ENCODE results near the gene FANCG. TPM values are rescaled to one million over a fixed set of nuclear protein-coding genes. Genes with fewer than 3 reads are reported as not detected.

The FANCG gene
- total RNA-seq, 1 experiment from 2014 or later = 73.8 TPM

DNA sequence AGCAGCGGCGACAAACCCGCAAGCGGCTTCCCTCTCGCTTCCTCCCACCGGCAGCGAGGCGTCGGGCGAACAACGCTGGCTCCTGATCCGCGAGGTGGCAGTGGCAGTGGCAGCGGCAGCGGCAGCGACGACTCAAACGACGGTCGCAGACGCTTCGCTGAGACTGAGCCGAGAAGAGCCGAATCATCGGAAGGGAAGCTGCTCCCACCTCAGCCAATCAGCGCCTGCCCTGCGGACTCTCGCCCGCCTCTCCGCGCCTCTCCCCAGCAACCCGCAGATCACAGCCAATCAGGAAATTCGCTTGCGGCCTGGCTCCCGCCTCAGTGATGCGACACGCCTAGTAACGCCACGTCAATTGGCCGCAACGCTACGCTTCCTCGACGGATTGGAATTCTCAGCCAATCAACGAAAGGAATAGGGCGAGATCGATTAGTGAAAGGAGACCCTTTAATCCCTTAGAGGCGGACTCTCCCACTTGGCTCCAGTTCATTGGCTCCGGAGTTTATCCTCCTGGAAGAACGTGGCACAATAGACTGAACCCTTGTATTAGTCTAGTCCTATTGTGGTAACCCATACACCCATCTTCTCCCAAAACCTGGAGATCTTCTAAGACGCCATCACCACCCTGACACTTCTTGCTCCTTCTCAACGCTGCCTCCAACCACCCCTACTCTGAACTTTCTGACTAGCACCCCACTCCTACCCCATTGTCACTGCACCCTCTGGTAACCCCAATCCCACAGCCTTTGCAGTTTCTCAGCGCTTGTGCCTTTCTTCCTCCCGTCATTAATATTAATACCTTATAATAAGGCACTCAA is 7.1 kb downstream of the FANCG start, which contains the start of gene VCP:
Gene VCP, minus strand, starts transcription at position 165 of the 818 bp plus-strand sequence. CDS start 272 bp downstream, outside the sequence.
- intact Hi-C loops (cut with micrococcal nuclease; ENCODE audit: unreplicated experiment) (no loop called here), in situ Hi-C loops (cut with HindIII; ENCODE audit: low pct_unique_long_range_greater_than_20kb, low sequenced_read_pairs) (no loop called here)
- Histone ChIP-seq H3K9me3 (ENCODE audit: control insufficient read depth, insufficient read depth, low read depth, low read length) (no peaks in the 10 kb centered on the region), H3K27ac (ENCODE audit: low read length) (peak within 1 kb of the TSS; percentile 98), H3K36me3 (ENCODE audit: control insufficient read depth, insufficient read depth, low read length) (peaks cover 5% of the 10 kb centered on the region), H3K4me1 (ENCODE audit: control insufficient read depth, insufficient read depth, low read length) (peaks cover 22% of the 10 kb centered on the region), H3K27me3 (ENCODE audit: control insufficient read depth, insufficient read depth, low read length) (no peaks in the 10 kb centered on the region), H3K4me3 (ENCODE audit: low read depth in 2 of 2, low read length in 2 of 2) (peak within 1 kb of the TSS; percentile 68 to 93)
- TF ChIP-seq SIN3A (IDR thresholded peaks at IDR 0.05; ENCODE audit: borderline replicate concordance, insufficient read depth, low read depth, low read length) (peak; percentile 94; the same call in 1 of the 2 replicates), POLR2AphosphoS5 (IDR thresholded peaks at IDR 0.05; ENCODE audit: low read depth, low read length) (peak; percentile 79; the same call in 1 of the 2 replicates), CTCF (IDR thresholded peaks at IDR 0.05) (no peak), TCF7L2 (IDR thresholded peaks at IDR 0.05; ENCODE audit: low read depth, low read length) (peak; percentile 63; the same call in 1 of the 2 replicates)
- TF ChIP-seq, protein P1, sequence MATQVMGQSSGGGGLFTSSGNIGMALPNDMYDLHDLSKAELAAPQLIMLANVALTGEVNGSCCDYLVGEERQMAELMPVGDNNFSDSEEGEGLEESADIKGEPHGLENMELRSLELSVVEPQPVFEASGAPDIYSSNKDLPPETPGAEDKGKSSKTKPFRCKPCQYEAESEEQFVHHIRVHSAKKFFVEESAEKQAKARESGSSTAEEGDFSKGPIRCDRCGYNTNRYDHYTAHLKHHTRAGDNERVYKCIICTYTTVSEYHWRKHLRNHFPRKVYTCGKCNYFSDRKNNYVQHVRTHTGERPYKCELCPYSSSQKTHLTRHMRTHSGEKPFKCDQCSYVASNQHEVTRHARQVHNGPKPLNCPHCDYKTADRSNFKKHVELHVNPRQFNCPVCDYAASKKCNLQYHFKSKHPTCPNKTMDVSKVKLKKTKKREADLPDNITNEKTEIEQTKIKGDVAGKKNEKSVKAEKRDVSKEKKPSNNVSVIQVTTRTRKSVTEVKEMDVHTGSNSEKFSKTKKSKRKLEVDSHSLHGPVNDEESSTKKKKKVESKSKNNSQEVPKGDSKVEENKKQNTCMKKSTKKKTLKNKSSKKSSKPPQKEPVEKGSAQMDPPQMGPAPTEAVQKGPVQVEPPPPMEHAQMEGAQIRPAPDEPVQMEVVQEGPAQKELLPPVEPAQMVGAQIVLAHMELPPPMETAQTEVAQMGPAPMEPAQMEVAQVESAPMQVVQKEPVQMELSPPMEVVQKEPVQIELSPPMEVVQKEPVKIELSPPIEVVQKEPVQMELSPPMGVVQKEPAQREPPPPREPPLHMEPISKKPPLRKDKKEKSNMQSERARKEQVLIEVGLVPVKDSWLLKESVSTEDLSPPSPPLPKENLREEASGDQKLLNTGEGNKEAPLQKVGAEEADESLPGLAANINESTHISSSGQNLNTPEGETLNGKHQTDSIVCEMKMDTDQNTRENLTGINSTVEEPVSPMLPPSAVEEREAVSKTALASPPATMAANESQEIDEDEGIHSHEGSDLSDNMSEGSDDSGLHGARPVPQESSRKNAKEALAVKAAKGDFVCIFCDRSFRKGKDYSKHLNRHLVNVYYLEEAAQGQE (IDR thresholded peaks at IDR 0.05; ENCODE audit: insufficient read depth in 1 of 2, low read depth in 2 of 2, low read length in 1 of 2) = no peak
- POLR2A ChIA-PET = interaction anchor here (0.6 to 1.4 kb wide), 3 partner anchors 11 to 58 kb away, joined by 4 to 15 read pairs (median 9); partner anchors contain the start of gene STOML2
- DNase-seq (ENCODE audit: low read depth, low spot score) = peak; percentile 91
- BruUV-seq (replicated peaks) = no TSS peak
- ATAC-seq = peak; percentile 94
- CTCF ChIA-PET = no interaction called here

- Histone ChIP-seq H3K9me3 (ENCODE audit: control insufficient read depth, insufficient read depth, low read depth, low read length) (no peaks in the 10 kb centered on the region), H3K27ac (ENCODE audit: low read length) (peak overlapping the region; percentile 98), H3K4me1 (ENCODE audit: control insufficient read depth, insufficient read depth, low read length) (peaks cover 22% of the 10 kb centered on the region), H3K36me3 (ENCODE audit: control insufficient read depth, insufficient read depth, low read length) (peaks cover 13% of the 10 kb centered on the region), H3K27me3 (ENCODE audit: control insufficient read depth, insufficient read depth, low read length) (no peaks in the 10 kb centered on the region), H3K4me3 (ENCODE audit: low read depth in 2 of 2, low read length in 2 of 2) (peak overlapping the region; percentile 68 to 93)
- ATAC-seq = peak; percentile 87
- DNase-seq (ENCODE audit: low read depth, low spot score) = no peak
- in situ Hi-C loops (cut with HindIII; ENCODE audit: low pct_unique_long_range_greater_than_20kb, low sequenced_read_pairs) = no loop called here
- intact Hi-C loops (cut with micrococcal nuclease; ENCODE audit: unreplicated experiment) = no loop called here
- ChIA-PET CTCF (interaction anchor here (0.5 kb wide), 2 partner anchors 21 to 382 kb away, joined by 3 to 4 read pairs; no protein-coding TSS in a partner anchor), POLR2A (interaction anchor here (0.6 to 1.4 kb wide), 6 partner anchors 9 to 654 kb away, joined by 3 to 15 read pairs (median 4); partner anchors contain the start of genes DNAJB5 and STOML2)
- TF ChIP-seq, protein P1 (IDR thresholded peaks at IDR 0.05; ENCODE audit: insufficient read depth in 1 of 2, low read depth in 2 of 2, low read length in 1 of 2) = no peak
- peak; percentile 84; the same call in 1 of the 2 replicates for TF ChIP-seq SIN3A (IDR thresholded peaks at IDR 0.05; ENCODE audit: borderline replicate concordance, insufficient read depth, low read depth, low read length)
- no TSS peak for BruUV-seq (replicated peaks)
Measured at GRCh38 chr9:35071814-35072460, 7.8 kb downstream of the FANCG start.

Measured in Panc1 (cell line).